NCI-H2196 treated with DMSO at 0.1 percent for 48 hours (cell line): ENCODE data around the gene CLEC10A.
A peak's percentile ranks its signal among the peaks of the same experiment; 100 is the strongest.

Experiments
- DNase-seq: peaks from one replicate; lab custom pipeline; 2025; ENCODE audit not compliant: unreplicated experiment; lab: John Stamatoyannopoulos, UW

Gene CLEC10A

GRCh38 chr17:7041607-7042500, 38.2 kb downstream of the CLEC10A start:
- no peak for DNase-seq

DNA sequence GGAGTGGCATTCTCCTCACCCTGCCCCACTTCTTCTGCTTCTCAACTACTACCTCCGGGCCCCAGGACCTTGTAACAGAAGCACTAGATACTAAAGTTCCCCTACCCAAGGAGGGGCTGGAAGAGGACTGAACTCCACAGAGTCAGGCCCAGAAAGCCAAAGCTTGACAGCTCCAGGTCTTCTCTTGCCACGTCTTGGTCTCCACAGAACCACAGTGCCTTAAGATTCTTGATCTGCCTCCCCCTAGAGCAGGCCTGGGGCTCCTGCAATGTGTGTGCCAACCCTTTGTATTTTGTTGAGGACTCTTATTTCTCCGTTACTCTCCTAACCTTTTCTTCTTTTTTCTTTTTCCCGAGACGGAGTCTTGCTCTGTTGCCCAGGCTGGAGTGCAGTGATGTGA, 40.2 kb downstream of the CLEC10A start:
- DNase-seq: no peak

GRCh38 chr17:7038025-7038862, 41.8 kb downstream of the CLEC10A start:
- DNase-seq: no peak

DNA sequence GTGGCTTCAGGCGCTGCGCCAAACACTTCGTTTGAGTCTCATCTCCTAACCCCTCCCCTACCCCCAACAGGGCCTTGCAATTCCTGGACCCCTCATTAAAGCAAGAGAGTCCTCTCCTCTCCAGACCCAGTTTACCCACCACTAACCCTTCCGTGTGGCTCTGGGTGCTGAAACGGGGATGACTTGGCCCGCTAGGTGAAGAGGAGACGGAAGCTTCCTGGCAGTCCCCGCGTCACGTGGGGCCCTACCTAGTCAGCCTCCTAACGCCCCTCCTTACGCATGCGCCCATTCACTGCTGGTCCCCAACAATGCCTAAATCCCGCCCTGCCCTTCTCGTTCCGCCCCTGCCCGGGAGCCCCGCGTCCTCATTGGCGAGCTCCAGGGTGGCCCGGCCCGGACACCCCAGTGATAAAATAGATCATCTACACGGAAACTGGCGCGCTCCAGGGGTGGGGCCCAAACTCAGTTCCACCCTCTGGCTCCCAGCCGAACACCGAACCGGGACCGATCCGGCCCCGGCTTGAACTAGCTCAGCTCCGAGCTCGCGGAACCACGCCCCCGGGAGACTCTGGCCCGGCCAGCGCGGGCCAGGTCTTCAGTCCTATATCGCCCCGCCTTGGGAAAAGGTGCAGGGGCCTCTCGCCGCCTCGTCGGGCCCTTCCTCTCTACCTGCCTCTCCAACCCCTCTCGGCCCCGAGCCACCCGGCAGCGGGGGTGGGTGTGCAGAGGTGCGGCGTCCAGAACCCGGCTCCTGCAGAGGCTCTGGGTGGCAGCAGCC, 44.3 kb downstream of the CLEC10A start, which contains the start of gene SLC16A13:
TSS of gene SLC16A13 (plus strand) at position 425 of the 778 bp plus-strand sequence. CDS start 368 bp downstream, outside the sequence.
- DNase-seq: peak; percentile 86

DNA sequence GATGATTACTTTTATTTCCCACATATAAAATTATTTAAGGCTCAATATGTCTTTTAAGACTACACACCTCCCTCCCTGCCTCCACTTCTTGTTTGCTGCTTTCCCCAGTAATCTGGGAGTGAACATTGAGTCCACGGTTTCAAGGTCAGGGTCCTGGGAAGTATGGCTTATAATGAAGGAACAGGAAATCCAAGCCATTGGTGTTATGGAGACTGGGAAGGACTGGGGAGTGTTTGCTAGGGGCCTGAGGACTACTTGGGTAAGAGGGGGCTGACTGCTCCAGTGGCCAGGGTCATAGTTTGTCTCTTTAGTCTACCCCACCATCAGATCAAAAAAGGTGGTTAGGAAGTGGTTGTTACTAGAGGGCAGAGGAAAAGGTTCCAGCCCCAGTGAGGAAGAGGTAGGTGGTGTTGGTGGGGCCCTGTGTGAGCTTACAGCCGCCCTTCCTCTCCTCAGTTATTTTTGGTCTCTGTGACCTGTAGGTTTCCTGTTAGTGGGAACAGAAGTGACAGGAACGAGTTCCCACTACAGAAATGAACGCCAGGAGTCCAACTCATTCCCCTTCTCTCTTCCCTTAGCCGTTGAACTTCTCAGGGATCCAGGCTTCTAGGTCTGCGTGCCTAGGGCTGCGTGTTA, 45.0 kb downstream of the CLEC10A start:
- no peak for DNase-seq

GRCh38 chr17:7029659-7030058, 50.4 kb downstream of the CLEC10A start:
- DNase-seq: no peak

DNA sequence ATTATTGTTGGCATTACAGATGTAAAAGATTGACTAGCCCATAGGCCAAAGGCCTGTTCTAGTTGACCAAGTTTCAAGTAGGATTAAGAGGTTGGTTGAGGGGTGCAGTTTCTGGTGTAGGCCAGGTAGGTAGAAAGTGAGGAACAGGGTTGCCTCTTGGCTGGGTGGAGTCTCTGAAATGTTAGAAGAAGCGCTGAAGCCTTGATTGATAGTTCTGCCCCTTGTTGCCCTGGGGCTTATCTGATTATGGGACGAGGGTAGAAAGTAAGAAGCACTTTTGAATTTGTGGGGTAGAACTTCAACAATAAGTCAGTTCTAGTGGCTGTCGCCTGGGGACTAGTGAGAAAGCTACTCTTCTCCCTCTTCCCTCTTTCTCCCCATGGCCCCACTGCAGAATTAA, 51.0 kb downstream of the CLEC10A start:
- DNase-seq: no peak

GRCh38 chr17:7027335-7027734, 52.7 kb downstream of the CLEC10A start:
- DNase-seq: no peak

- DNase-seq: no peak
Observed at GRCh38 chr17:7026471-7027115, 53.5 kb downstream of the CLEC10A start.

GRCh38 chr17:7025245-7025644, 54.8 kb downstream of the CLEC10A start:
- no peak for DNase-seq
